Measurements from ENCODE around the gene SHC2. TPM values are rescaled to one million over a fixed set of nuclear protein-coding genes. Genes with fewer than 3 reads are reported as not detected.
A peak's percentile ranks its signal among the peaks of the same experiment; 100 is the strongest.

Gene SHC2
- total RNA-seq, 8 experiments from 2014 or later = 4.6 to 57.6 (median 33.0) TPM

- H3K4me3 ChIP-seq = no peak overlapping the region
- in situ Hi-C loops (cut with MboI; ENCODE audit: low pct_unique_long_range_greater_than_20kb in 2 of 9, low sequenced_read_pairs in 9 of 9, unreplicated experiment in 9 of 9) = no loop called here
- 50 to 100% (median 60%) methylated on average over 1 to 8 of the region's 38 CpGs; no CpG with 5 or more reads in 6 of the 10 experiments for WGBS, 10 experiments
- ATAC-seq (replicated peaks in 6 of 8) = peak in 3 of 8 experiments; percentile 35 to 47 (median 45)
- no peaks in the 10 kb centered on the region for H3K4me1 ChIP-seq (replicated peaks in 1 of 2)
- H3K27ac ChIP-seq = no peak overlapping the region
Measured at GRCh38 chr19:377801-378581, 82.8 kb downstream of the SHC2 start.

DNA sequence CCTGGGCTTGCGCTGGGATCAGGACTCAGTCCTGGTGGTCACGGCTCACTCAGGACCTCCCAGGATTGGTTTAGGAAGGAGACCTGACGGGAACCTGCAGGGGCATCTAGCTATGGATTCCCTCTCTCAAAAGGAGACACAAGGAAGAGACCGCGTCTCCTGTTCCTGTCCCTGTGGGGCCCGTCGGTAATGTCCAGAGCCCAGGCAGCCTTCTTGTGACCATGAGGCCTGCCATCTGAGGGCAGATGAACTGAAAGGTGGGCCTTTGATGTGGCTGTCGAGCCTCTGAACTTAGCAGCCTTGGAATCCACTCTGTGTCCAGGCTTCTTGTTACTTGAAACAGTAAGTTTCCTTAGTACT, 84.7 kb downstream of the SHC2 start:
- no peak overlapping the region for H3K27ac ChIP-seq
- in situ Hi-C loops (cut with MboI; ENCODE audit: low pct_unique_long_range_greater_than_20kb in 2 of 9, low sequenced_read_pairs in 9 of 9, unreplicated experiment in 9 of 9) = no loop called here
- WGBS, 10 experiments = 14 to 100% (median 83%) methylated on average over 1 to 4 of the region's 8 CpGs; no CpG with 5 or more reads in 3 of the 10 experiments
- peaks cover 0 to 5% of the 10 kb centered on the region in 2 donors for H3K4me1 ChIP-seq (replicated peaks in 1 of 2)
- H3K4me3 ChIP-seq = no peak overlapping the region
- ATAC-seq (replicated peaks in 6 of 8) = no peak

DNA sequence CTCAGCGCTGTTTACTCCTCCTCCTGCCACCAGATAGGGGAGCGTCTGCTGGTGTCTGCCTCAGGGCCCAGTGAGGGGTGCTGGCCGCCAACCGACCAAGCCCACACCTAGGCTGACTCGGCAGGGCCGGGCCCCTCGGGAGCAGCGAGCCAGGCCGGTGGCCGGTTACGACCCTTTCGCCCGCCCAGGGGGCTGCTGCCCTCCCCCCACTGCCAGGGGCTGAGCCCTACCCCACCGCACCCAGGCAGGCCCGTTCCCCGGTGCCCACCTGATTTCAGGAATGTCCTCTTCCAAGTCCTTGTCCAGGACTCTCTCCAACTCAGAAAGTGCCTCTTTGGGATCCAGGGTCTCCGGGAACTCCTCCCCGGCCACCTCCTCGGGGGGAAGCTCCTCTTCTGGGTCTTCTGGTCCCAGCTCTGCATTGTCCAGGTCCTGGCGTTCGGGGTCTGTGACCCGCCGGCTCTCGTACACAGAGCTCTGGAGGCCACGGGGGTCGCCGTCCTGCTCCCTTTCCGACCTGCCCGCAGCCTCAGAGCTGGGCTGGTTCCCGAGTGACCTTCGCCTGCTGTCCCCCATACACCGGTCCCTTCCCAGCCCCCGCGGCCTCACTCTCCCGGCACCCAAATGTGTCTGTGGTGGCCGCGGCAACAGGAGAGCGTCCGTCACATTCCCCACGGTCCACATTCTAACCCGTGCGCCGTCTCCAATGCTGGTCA, 85.3 kb downstream of the SHC2 start:
- 70 to 96% (median 82%) methylated on average over 2 to 7 of the region's 43 CpGs; no CpG with 5 or more reads in 7 of the 10 experiments for WGBS, 10 experiments
- in situ Hi-C loops (cut with MboI; ENCODE audit: low pct_unique_long_range_greater_than_20kb in 2 of 9, low sequenced_read_pairs in 9 of 9, unreplicated experiment in 9 of 9) = no loop called here
- H3K27ac ChIP-seq = no peak overlapping the region
- H3K4me1 ChIP-seq (replicated peaks in 1 of 2) = peaks cover 0 to 10% of the 10 kb centered on the region in 2 donors
- no peak for ATAC-seq (replicated peaks in 6 of 8)
- H3K4me3 ChIP-seq = no peak overlapping the region

- WGBS, 10 experiments = 0 to 70% (median 30%) methylated on average over 1 to 11 of the region's 17 CpGs; no CpG with 5 or more reads in 6 of the 10 experiments
- in situ Hi-C loops (cut with MboI; ENCODE audit: low pct_unique_long_range_greater_than_20kb in 2 of 9, low sequenced_read_pairs in 9 of 9, unreplicated experiment in 9 of 9) = no loop called here
- Histone ChIP-seq H3K4me1 (replicated peaks in 1 of 2) (peaks cover 0 to 10% of the 10 kb centered on the region in 2 donors), H3K4me3 (no peak overlapping the region), H3K27ac (no peak overlapping the region)
- no peak for ATAC-seq (replicated peaks in 6 of 8)
Measured at GRCh38 chr19:374886-375235, 86.0 kb downstream of the SHC2 start.

DNA sequence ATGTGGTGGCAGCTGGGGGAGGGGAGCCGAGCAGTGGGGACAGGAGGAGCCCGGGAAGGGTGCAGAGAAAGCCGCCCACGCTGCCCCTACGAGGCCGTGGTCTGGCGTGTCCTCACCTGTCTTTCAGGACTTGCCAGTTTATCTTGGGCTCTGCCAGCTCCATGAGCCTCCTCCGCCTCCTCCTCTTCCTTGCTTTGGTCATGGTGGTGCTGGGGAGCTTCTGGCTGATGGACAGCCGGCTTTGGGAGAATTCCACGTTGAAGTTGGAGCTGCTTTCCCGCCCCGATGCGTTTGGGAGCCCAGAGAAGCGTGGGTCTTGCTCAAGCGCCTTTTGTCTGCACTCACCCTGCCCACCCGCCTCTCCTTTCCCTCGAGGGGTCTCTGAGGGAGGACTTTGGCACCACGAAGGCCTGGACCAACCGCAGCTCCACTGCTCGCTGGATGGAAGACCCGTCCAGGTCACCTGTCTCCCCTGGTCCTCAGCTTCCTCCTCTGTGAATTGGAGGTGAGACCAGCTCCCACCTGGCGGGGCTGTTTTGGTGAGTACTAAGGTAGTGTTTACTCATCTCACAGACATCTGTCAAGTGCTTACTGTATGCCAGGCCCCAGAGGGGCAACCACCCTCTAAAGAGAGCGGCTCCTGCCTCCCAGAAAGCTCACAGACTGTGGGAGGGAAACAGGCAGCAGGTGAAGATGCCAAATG, 86.5 kb downstream of the SHC2 start:
- no peak overlapping the region for H3K4me3 ChIP-seq
- ATAC-seq (replicated peaks in 6 of 8) = no peak
- peaks cover 0 to 10% of the 10 kb centered on the region in 2 donors for H3K4me1 ChIP-seq (replicated peaks in 1 of 2)
- in situ Hi-C loops (cut with MboI; ENCODE audit: low pct_unique_long_range_greater_than_20kb in 2 of 9, low sequenced_read_pairs in 9 of 9, unreplicated experiment in 9 of 9) = no loop called here
- 10 to 88% (median 54%) methylated on average over 1 to 10 of the region's 23 CpGs; no CpG with 5 or more reads in 2 of the 10 experiments for WGBS, 10 experiments
- no peak overlapping the region for H3K27ac ChIP-seq

DNA sequence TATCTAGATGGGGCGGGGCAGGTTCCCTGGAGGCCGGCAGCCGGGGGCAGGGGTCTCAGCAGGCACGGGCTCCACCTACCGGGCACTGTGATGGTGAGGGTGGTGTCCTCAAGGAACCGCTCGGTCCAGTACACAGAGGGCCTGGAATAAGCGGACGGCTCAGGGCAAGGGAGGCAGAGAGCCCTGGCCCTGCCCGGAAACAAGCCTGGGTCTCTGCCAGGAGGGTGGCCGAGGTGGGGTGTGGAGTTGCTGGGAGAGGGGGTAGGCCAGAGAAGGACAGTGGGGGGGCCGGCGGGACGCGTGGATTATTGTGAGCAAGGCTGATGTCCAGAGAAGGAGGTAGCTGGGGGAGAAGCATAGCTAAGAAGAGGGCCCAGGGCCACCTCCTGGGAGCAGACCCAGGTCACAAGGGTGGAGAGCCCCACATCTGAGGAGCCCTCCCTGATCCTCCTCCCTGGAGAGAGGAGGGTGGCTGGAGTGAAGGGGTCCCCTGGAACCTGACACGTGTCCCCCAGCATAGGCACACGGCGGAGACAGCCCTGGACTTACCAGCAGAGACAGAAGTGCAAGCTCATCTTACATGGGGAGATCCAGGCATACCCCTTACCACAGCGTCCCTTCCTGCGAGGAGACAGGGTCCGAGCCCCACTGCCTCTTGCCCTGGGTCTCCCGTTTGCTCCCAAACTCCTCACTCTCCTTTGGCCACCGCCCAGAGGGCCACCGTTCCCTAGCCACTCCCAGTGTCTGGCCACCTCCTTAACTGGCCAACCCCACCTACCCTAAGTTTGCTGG, 87.2 kb downstream of the SHC2 start:
- no peak overlapping the region for H3K27ac ChIP-seq
- H3K4me1 ChIP-seq (replicated peaks in 1 of 2) = peaks cover 0 to 10% of the 10 kb centered on the region in 2 donors
- no peak for ATAC-seq (replicated peaks in 6 of 8)
- WGBS, 10 experiments = no CpG with 5 or more reads among the region's 24 CpGs
- no peak overlapping the region for H3K4me3 ChIP-seq
- in situ Hi-C loops (cut with MboI; ENCODE audit: low pct_unique_long_range_greater_than_20kb in 2 of 9, low sequenced_read_pairs in 9 of 9, unreplicated experiment in 9 of 9) = no loop called here

- no peak for ATAC-seq (replicated peaks in 6 of 8)
- WGBS, 10 experiments = 2 to 86% (median 80%) methylated on average over 1 to 12 of the region's 14 CpGs; no CpG with 5 or more reads in 3 of the 10 experiments
- in situ Hi-C loops (cut with MboI; ENCODE audit: low pct_unique_long_range_greater_than_20kb in 2 of 9, low sequenced_read_pairs in 9 of 9, unreplicated experiment in 9 of 9) = no loop called here
- Histone ChIP-seq H3K4me3 (no peak overlapping the region), H3K27ac (no peak overlapping the region), H3K4me1 (replicated peaks in 1 of 2) (peaks cover 0 to 10% of the 10 kb centered on the region in 2 donors)
Measured at GRCh38 chr19:372306-372890, 88.4 kb downstream of the SHC2 start.

DNA sequence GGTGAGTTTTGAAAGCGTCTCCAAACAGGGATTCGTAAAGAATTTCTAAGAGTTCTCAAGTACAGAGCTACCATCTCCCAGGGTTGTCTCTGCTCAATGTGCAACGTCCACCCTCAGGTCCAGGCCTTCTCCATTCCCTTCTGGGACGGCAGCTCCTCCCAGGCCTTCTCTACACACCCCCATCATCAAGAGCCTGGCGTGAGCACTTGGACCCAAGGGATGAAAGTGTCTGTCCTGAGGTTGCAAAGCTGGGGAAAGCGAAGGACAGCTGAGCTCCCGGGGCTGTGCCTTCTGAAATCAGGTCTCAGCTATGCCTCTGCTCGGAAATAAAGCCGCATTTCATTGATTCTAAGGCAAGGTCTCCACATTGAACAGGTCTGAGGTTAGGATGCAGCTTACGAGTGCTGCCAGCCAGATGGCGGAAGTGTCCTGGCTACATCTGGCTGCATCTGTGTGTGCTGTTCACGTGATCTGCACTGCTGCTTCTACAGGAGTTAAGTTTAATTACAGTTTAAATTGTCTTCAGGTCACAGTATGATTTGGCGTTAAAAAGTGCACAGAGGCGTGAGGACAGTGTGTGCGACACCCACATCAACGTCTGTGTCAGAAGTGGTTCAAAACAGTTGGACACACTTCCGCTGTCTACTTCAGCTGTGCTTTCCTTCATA, 89.2 kb downstream of the SHC2 start:
- in situ Hi-C loops (cut with MboI; ENCODE audit: low pct_unique_long_range_greater_than_20kb in 2 of 9, low sequenced_read_pairs in 9 of 9, unreplicated experiment in 9 of 9) = no loop called here
- Histone ChIP-seq H3K4me1 (replicated peaks in 1 of 2) (peaks cover 0 to 10% of the 10 kb centered on the region in 2 donors), H3K4me3 (no peak overlapping the region), H3K27ac (no peak overlapping the region)
- 10 to 78% (median 60%) methylated on average over 1 to 13 of the region's 17 CpGs; no CpG with 5 or more reads in 3 of the 10 experiments for WGBS, 10 experiments
- ATAC-seq (replicated peaks in 6 of 8) = peak in 7 of 8 experiments; percentile 21 to 74 (median 62)

DNA sequence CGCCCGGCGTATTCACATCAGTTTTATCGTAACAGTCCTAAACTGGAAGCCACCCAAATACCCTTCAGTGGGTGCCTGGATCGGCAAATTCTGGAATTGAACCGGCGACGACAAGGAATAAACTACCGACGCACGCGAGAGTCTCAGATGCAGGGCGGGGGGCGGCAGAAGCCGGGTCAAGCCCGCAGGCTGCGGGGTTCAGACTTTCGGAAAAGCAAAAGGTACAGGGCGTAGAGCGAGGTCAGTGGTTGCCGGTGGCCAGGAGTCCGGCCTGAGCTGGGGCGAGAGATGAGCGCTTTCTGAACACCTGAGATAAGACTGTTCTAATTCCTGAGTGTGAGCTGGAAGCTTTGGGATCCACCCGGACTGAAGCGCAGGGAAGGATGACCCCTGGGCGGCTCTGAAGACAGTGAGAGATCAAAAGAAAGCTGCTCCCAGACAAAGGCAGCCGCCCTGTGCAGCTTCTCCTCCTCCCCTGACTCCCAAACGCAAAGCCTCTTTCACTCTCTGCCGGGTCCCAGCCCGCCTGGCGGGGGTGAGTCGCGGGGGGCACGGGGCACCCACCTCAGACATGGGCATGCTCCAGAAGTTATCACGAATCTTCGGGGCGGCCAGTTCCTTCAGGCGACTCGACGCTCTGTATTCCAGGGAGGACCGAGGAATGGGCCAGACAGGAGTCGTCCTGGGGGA, 90.0 kb downstream of the SHC2 start:
- Histone ChIP-seq H3K27ac (no peak overlapping the region), H3K4me1 (replicated peaks in 1 of 2) (peaks cover 0 to 10% of the 10 kb centered on the region in 2 donors), H3K4me3 (no peak overlapping the region)
- in situ Hi-C loops (cut with MboI; ENCODE audit: low pct_unique_long_range_greater_than_20kb in 2 of 9, low sequenced_read_pairs in 9 of 9, unreplicated experiment in 9 of 9) = no loop called here
- 45 to 97% (median 89%) methylated on average over 4 to 10 of the region's 43 CpGs; no CpG with 5 or more reads in 4 of the 10 experiments for WGBS, 10 experiments
- peak in 2 of 8 experiments; percentile 12 to 36 for ATAC-seq (replicated peaks in 6 of 8)

- WGBS, 10 experiments = 92 to 100% (median 95%) methylated on average over 2 to 7 of the region's 14 CpGs; no CpG with 5 or more reads in 7 of the 10 experiments
- Histone ChIP-seq H3K4me3 (no peak overlapping the region), H3K27ac (no peak overlapping the region), H3K4me1 (replicated peaks in 1 of 2) (peaks cover 0 to 10% of the 10 kb centered on the region in 2 donors)
- in situ Hi-C loops (cut with MboI; ENCODE audit: low pct_unique_long_range_greater_than_20kb in 2 of 9, low sequenced_read_pairs in 9 of 9, unreplicated experiment in 9 of 9) = no loop called here
- no peak for ATAC-seq (replicated peaks in 6 of 8)
Measured at GRCh38 chr19:369876-370275, 91.0 kb downstream of the SHC2 start.

DNA sequence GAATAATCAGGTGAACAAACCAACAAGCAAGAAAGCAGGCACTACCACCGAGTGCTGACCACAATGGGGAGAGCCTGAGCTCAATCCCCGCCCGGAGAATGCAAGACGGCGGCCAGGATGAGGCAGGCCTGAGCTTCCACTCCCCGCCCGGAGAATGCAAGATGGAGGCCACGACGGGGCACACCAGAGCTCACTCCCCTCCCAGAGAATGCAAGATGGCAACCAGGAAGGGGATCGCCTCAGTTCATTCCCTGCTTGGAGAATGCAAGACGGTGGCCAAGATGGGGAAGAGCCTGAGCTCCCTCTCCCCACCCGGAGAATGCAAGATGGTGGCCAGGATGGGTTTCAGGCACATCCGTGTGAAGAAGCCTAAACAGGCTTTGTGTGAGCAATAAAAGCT, 91.6 kb downstream of the SHC2 start:
- WGBS, 10 experiments = 0 to 79% (median 67%) methylated on average over 1 to 4 of the region's 13 CpGs; no CpG with 5 or more reads in 6 of the 10 experiments
- Histone ChIP-seq H3K4me3 (no peak overlapping the region), H3K4me1 (replicated peaks in 1 of 2) (peaks cover 0 to 10% of the 10 kb centered on the region in 2 donors), H3K27ac (no peak overlapping the region)
- in situ Hi-C loops (cut with MboI; ENCODE audit: low pct_unique_long_range_greater_than_20kb in 2 of 9, low sequenced_read_pairs in 9 of 9, unreplicated experiment in 9 of 9) = no loop called here
- ATAC-seq (replicated peaks in 6 of 8) = no peak

Measured in motor neuron (in vitro differentiated cells).